ENCODE measurements around the gene GRAP2.

- TF ChIP-seq POLR2AphosphoS5 (IDR thresholded peaks at IDR 0.05) (no peak), POLR2A (IDR thresholded peaks at IDR 0.05; ENCODE audit: low read depth) (no peak), EP300 (IDR thresholded peaks at IDR 0.05) (no peak)
- TF ChIP-seq, protein P1, sequence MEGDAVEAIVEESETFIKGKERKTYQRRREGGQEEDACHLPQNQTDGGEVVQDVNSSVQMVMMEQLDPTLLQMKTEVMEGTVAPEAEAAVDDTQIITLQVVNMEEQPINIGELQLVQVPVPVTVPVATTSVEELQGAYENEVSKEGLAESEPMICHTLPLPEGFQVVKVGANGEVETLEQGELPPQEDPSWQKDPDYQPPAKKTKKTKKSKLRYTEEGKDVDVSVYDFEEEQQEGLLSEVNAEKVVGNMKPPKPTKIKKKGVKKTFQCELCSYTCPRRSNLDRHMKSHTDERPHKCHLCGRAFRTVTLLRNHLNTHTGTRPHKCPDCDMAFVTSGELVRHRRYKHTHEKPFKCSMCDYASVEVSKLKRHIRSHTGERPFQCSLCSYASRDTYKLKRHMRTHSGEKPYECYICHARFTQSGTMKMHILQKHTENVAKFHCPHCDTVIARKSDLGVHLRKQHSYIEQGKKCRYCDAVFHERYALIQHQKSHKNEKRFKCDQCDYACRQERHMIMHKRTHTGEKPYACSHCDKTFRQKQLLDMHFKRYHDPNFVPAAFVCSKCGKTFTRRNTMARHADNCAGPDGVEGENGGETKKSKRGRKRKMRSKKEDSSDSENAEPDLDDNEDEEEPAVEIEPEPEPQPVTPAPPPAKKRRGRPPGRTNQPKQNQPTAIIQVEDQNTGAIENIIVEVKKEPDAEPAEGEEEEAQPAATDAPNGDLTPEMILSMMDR (IDR thresholded peaks at IDR 0.05): no peak
Measured at GRCh38 chr22:40009951-40010671, 109.2 kb downstream of the GRAP2 start.

Data from esophagus muscularis mucosa (tissue), 4 donors.